Measurements from ENCODE around the gene FRMPD3.

GRCh38 chrX:107452581-107452980 lies 3.1 kb downstream of the FRMPD3 start:
- TF ChIP-seq POLR2A (IDR thresholded peaks at IDR 0.05) (no peak), CTCF (IDR thresholded peaks at IDR 0.05) (no peak), POLR2AphosphoS5 (IDR thresholded peaks at IDR 0.05) (no peak)
